HCT116 (cell line): ENCODE results near the gene AURKAIP1.

Experiments
- CBX3 ChIP-seq: IDR thresholded peaks from 2 replicates; pipeline ENCODE4 v1.6.1; 2012; ENCODE audit warnings: low read depth
- CTCF ChIP-seq, 3 experiments: fragments of 200-600 bp in 1 of 3; sonication (generic) in 1 of 3; IDR thresholded peaks in 2 of 3; conservative IDR thresholded peaks in 1 of 3; 2 replicates each; pipeline ENCODE4 v1.5.1; 2012 to 2017; ENCODE audit warnings: low read depth in 2 of 3, low read length in 2 of 3, antibody characterized with exemption in 1 of 3, borderline replicate concordance in 1 of 3, control low read depth in 1 of 3, mild to moderate bottlenecking in 1 of 3, mixed read lengths in 1 of 3, mixed run types in 1 of 3, moderate library complexity in 1 of 3; ENCODE audit not compliant: insufficient read depth in 1 of 3
- EZH2 ChIP-seq: fragments of 200-600 bp; sonication (generic); IDR thresholded peaks from 2 replicates; pipeline ENCODE4 v1.6.1; 2017; ENCODE audit warnings: antibody characterized with exemption, mixed run types
- POLR2A ChIP-seq: IDR thresholded peaks from 2 replicates; pipeline ENCODE4 v1.7.0; 2011; ENCODE audit warnings: borderline replicate concordance; ENCODE audit not compliant: insufficient read depth, insufficient read length; ENCODE audit errors: extremely low read depth
- POLR2AphosphoS5 ChIP-seq: IDR thresholded peaks from 2 replicates; pipeline ENCODE4 v1.6.1; 2011; ENCODE audit warnings: mild to moderate bottlenecking, low read depth, low read length, moderate library complexity
- RAD21 ChIP-seq: IDR thresholded peaks from 2 replicates; pipeline ENCODE4 v1.6.1; 2012; ENCODE audit warnings: low read depth, mild to moderate bottlenecking
- SIN3A ChIP-seq: IDR thresholded peaks from 2 replicates; pipeline ENCODE4 v1.6.1; 2012; ENCODE audit warnings: low read depth
- SRF ChIP-seq: IDR thresholded peaks from 2 replicates; pipeline ENCODE4 v1.6.1; 2012; ENCODE audit warnings: low read depth
- TCF7L2 ChIP-seq: IDR thresholded peaks from 2 replicates; pipeline ENCODE4 v1.7.0; 2011; ENCODE audit warnings: borderline replicate concordance, inconsistent platforms; ENCODE audit not compliant: insufficient read depth, insufficient read length; ENCODE audit errors: extremely low read depth
- YY1 ChIP-seq: IDR thresholded peaks from 2 replicates; pipeline ENCODE4 v1.6.1; 2011; ENCODE audit warnings: low read length, low read depth, moderate library complexity, mild to moderate bottlenecking; ENCODE audit not compliant: insufficient replicate concordance; ENCODE audit errors: extremely low read depth
- ZBTB33 ChIP-seq: IDR thresholded peaks from 2 replicates; pipeline ENCODE4 v1.6.1; 2011; ENCODE audit warnings: mild to moderate bottlenecking, low read length, moderate library complexity; ENCODE audit not compliant: insufficient replicate concordance; ENCODE audit errors: extremely low read depth
- ZNF274 ChIP-seq: fragments of 200-500 bp; sonication (Bioruptor generic); IDR thresholded peaks from 2 replicates; pipeline ENCODE4 v1.6.1; 2014; ENCODE audit warnings: mild to moderate bottlenecking, low read depth, low read length, inconsistent platforms
- TF ChIP-seq, protein P1 (sequence below): IDR thresholded peaks from 2 replicates; pipeline ENCODE4 v1.6.1; 2012; ENCODE audit warnings: low read depth
- TF ChIP-seq, protein P2 (sequence below): IDR thresholded peaks from 2 replicates; pipeline ENCODE4 v1.6.1; 2012

DNA sequence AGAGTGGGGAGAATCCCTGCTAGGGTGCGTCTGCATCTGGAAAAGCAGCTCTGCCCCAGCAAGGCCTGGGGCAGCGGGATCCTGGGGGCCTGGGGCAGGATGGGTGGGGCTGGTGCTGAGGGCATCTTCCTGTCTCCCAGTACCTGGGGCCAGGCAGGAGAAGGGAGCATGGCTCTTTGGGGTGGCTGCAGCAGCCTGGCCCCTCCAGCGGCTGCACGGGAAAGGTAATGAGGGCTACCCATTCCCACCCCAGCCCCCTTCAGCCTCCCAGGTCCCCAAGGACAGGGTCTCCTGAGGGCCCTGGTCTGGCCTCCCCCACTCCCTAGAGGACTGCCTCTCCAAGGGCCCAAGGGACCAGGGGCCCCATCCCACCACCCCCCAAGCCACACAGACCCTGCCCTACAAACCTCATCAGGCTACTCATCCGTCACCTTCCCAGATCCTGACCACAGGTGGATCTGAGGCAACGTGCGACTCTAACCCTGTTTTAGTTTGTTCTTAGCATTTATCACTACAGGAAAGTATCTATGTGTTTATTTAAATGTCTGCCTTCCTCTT lies 47.0 kb upstream of the AURKAIP1 start:
- no peak for TF ChIP-seq POLR2A
- no peak for TF ChIP-seq CTCF (IDR thresholded peaks at IDR 0.05 in 2 of 3, conservative IDR thresholded peaks at IDR 0.05 in 1 of 3; ENCODE audit: borderline replicate concordance in 1 of 3, insufficient read depth in 1 of 3, low read depth in 2 of 3, low read length in 2 of 3)
- TF ChIP-seq, protein P1, sequence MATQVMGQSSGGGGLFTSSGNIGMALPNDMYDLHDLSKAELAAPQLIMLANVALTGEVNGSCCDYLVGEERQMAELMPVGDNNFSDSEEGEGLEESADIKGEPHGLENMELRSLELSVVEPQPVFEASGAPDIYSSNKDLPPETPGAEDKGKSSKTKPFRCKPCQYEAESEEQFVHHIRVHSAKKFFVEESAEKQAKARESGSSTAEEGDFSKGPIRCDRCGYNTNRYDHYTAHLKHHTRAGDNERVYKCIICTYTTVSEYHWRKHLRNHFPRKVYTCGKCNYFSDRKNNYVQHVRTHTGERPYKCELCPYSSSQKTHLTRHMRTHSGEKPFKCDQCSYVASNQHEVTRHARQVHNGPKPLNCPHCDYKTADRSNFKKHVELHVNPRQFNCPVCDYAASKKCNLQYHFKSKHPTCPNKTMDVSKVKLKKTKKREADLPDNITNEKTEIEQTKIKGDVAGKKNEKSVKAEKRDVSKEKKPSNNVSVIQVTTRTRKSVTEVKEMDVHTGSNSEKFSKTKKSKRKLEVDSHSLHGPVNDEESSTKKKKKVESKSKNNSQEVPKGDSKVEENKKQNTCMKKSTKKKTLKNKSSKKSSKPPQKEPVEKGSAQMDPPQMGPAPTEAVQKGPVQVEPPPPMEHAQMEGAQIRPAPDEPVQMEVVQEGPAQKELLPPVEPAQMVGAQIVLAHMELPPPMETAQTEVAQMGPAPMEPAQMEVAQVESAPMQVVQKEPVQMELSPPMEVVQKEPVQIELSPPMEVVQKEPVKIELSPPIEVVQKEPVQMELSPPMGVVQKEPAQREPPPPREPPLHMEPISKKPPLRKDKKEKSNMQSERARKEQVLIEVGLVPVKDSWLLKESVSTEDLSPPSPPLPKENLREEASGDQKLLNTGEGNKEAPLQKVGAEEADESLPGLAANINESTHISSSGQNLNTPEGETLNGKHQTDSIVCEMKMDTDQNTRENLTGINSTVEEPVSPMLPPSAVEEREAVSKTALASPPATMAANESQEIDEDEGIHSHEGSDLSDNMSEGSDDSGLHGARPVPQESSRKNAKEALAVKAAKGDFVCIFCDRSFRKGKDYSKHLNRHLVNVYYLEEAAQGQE: no peak
- TF ChIP-seq EZH2: no peak
- TF ChIP-seq ZBTB33: no peak
- TF ChIP-seq SRF: no peak
- TF ChIP-seq ZNF274: no peak
- no peak for TF ChIP-seq CBX3
- no peak for TF ChIP-seq POLR2AphosphoS5
- no peak for TF ChIP-seq SIN3A
- TF ChIP-seq, protein P2, sequence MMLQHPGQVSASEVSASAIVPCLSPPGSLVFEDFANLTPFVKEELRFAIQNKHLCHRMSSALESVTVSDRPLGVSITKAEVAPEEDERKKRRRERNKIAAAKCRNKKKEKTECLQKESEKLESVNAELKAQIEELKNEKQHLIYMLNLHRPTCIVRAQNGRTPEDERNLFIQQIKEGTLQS: no peak
- no peak for TF ChIP-seq RAD21
- TF ChIP-seq YY1: no peak
- no peak for TF ChIP-seq TCF7L2
